ENCODE measurements around the gene TESK2.
"Not testable (repeated sequence)": the region's sequence is repeated elsewhere in the genome, so short reads cannot be mapped to it uniquely, and the experiment has no call there.

The TESK2 gene

GRCh38 chr1:45470306-45470798 is 20.6 kb downstream of the TESK2 start:
- no peak for DNase-seq

DNA sequence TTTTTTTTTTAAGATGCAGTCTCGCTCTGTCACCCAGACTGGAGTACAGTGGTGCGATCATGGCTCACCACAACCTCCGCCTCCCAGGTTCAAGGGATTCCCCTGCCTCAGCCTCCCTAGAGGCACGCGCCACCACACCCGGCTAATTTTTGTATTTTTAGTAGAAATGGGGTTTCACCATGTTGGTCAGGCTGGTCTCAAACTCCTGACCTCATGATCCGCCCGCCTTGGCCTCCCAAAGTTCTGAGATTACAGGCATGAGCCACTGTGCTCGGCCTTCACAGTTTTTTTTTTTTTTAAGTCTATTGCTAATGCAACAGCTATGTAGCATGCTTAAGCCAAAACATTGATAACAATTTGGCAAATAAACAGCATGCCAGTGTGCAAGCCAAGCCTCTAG is 23.6 kb downstream of the TESK2 start:
- not testable (repeated sequence) for DNase-seq

GRCh38 chr1:45465277-45465676 is 25.7 kb downstream of the TESK2 start:
- no peak for DNase-seq

DNA sequence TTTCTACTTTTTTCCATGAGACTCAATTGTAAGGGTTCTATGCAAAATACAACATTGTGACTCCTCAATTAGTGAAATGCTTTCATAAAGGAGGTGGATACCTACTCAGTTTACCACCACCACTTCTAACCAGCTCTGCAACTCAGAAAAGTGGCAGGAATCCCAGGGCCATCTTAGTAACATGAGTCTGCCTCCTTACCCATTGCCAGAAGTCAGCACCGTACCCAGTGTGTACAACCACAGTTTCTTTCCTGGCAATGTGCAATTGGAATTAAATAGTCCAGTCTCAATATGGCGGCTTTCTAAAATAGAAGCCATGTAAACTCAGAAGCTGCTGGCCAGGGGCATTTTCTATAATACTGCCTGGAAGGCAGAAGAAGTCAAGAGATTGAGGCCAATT is 32.1 kb downstream of the TESK2 start:
- no peak for DNase-seq

DNA sequence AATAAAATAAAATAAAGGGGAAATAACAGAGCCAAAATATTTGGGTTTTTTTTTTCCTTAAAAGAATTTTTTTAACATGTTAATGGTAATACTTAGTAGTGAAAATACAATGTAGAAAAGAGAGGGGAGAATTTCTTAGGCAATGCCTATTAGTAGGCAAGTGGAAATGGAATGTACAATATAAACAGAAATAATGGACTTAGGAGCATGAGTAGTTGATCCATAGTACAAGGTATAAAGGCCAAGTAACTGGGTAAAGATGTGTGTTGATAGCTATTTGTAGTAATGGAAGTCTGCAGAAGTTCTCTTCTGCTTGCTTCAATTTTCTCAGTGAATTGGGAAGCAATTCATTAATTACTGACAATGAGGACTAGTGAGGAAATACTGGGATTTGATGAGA is 34.4 kb downstream of the TESK2 start:
- no peak for DNase-seq

- DNase-seq, result no peak
These were observed 35.8 kb downstream of the TESK2 start for GRCh38 chr1:45455162-45455561.

- no peak for DNase-seq
These were observed 36.5 kb downstream of the TESK2 start for GRCh38 chr1:45454464-45454863.

DNA sequence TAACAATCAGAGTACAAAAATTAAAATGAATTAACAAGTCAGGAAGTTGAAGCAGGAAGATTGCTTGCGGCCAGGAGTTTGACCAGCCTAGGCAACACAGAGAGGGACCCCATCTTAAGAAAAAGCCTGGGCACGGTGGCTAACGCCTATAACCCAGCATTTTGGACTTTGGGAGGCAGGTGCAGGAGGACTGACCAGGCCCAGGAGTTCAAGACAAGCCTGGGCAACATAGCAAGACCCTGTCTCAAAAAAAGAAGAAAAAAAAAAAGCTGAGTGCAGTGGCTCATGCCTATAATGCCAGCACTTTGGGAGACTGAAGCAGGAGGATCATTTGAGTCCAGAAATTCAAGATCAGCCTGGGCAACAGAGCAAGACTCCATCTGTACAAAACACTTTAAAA is 38.5 kb downstream of the TESK2 start:
- DNase-seq, result no peak

DNA sequence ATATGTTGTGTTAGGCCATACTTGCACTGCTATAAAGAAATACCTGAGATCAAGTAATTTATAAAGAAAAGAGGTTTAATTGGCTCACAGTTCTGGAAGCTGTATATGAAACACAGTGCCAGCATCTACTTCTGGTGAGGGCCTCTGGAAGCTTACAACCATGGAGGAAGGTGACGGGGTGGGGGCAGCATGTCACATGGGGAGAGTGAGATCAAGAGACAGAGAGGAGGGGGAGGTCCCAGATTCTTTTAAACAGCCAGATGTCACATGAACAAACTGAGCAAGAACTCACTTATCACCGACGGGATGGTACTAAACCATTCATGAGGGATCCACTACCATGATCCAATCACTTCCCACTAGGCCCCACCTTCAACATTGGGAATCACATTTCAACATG is 42.6 kb downstream of the TESK2 start:
- DNase-seq, result no peak

GRCh38 chr1:45446950-45447672 is 43.9 kb downstream of the TESK2 start:
- no peak for DNase-seq

DNA sequence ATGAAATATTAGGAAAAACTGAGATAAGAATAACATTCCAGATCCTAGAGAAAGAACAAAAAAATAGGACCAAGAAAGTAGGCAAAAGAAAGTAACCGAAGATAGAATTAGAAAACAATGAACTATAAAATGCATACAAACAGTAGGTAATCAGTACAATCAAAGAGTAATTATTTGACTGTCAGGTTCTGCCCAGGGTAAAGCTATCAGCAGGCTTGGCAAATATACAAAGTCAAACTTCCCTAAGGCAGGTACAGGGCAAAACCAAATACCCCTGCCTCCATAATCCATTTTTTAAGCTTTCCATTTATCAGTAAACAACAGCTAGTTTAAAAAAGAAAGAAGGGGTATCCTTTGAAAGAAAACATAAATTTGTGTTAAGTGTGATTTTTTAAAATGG is 44.4 kb downstream of the TESK2 start:
- no peak for DNase-seq

DNA sequence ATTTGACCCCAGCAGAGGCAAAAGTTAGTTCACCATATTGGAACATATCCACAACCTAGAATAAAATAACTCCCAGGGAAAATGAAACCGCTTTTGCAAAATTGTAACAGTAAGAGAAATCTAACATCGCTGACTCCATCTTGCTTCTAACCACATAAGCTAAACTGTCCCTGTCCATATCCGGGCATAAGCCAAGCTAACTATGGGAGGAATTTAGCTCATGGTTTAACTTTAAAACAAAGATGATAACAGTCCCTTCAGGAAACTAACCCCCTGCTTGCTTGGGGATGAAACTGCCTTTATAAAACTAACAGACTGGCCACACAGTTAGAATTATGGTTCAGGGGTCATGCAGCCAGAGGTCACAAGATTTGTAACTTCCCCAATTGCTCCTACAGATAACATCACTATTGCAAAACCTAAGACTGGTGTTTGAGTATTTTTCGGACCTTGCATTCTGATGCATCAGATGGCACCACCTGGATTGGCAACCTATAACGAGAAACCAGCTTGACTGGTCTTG is 46.3 kb downstream of the TESK2 start:
- DNase-seq, result no peak

DNA sequence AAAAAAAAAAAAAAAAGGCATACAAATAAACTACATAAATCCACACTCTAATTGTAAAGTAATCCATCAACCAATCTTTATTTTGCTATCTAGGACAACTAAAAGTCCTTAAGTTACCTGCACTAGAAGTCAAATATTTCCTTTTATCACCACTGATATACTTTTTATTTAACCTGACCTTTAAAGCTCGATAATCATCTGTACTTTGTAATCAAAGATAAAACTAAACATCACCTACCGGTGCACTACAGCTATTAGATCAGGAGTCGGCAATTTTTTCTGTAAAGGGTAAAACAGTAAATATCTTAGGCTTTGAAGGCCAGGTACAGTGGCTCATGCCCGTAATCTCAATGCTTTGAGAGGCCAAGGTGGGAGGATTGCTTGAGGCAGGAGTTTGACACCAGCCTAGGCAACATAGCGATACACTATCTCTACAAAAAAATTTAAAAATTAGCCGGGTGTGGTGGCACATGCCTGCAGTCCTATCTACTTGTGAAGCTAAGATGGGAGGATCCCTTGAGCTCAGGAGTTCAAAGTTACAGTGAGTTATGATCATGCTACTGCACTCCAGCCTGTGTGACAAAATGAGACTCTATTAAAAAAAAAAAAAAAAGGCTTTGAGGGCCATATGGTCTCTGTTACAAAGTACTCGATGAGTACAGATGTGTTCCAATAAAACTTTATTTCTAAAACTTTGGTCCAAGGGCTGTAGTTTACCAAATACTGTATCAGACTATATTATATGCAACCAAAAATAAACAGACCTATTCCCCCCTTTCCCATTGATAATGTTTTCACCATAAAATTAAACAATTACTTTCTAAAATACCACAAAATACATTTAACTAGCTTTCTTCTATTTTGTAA is 47.1 kb downstream of the TESK2 start:
- no peak for DNase-seq

- no peak for DNase-seq
These were observed 48.7 kb downstream of the TESK2 start for GRCh38 chr1:45442272-45442671.

DNA sequence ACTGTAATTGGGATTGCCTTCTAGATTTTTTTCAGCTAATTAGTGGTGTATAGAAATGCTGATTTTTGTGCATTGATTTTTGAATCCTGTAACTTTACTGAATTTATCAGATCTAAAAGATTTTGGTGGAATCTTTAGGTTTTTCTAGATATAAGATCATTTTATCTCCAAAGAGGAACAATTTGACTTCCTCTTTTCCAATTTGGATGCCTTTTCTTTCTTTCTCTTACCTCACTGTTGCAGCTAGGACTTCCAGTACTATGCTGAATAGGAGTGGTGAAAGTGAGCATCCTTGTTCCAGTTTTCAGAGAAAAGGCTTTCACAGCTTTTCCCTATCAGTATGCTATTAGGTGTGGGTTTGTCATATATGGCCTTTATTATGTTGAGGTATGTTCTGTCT is 53.6 kb downstream of the TESK2 start:
- no peak for DNase-seq

DNA sequence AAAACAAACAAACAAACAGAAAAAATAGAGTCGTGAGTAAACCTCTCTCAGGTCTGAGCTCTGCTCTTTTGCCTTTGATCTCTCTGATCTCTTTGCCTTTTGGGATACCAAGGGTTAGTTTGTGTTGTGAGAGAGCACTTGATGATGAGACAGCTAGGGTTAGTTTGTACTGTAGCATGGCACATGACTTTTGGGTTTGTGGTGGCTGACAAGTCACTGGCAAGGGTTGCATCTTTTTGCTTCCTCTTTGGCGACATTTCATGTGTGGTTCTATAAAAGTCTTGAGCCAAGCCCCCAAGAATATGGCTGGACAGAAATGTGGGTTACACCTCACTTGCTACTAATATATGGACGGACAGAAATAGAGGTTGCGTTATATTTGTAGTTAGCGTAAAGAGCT is 60.5 kb downstream of the TESK2 start:
- no peak for DNase-seq

DNA sequence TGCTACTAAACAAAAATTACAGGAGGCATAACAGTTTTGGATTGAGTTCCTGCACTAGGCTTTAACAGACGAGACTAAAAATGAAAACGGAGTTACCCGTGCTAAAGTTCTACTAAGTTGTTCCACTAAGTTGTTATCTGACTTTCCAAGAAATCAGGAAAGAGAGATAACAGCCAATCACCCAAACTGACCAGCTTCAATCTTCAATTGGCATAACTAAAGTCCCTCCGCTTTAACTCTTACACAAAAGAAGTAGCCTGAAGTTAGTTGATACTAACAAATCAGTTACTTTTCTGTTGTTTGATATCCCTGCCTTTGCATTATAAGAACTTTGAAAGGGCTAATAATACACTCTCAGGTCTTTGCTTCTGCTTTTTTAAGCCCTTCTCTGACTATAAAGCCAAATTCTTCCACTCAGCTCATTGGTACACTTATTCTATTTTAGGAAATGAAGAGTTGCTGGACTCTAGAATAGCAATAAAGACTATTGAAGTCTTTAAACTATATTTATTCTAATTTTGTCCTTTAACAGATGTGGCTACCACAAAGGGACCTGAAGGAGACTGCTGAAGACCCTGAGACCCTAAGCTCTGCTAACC is 61.3 kb downstream of the TESK2 start:
- DNase-seq, result no peak

- DNase-seq, result no peak
These were observed 66.9 kb downstream of the TESK2 start for GRCh38 chr1:45423906-45424678.

DNA sequence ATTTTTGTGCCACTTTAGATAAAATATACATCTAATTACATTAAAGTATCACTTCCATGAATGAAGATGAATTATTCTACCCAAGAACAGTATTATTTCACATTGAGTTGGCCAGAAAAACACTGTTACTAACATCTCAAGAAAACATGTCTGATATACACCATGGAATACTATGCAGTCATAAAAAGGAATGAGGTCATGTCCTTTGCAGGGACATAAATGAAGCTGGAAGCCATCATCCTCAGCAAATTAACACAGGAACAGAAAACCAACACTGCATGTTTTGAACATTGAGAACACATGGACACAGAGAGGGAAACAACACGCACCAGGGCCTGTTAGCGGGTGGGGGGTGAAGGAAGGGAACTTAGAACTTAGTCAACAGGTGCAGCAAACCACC is 69.0 kb downstream of the TESK2 start:
- no peak for DNase-seq

GRCh38 chr1:45414746-45415145 is 76.2 kb downstream of the TESK2 start:
- DNase-seq, result no peak

DNA sequence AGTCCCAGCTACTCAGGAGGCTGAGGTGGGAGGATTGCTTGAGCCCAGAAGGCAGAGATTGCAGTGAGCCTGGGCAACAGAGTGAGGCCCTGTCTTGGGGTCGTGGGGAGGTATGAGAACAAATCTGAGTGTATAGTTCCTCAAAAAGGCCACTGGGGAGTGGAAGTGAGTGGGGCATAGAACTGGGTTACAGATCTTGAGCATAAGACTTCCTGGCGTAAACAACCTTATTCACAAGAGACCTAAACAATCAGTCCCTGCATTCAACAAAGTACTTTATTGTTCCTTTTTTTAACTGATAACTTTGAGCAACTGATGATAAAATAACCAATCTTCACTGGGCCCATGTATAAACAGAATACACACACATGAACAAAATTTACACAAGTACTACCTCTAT is 78.1 kb downstream of the TESK2 start:
- DNase-seq, result no peak

DNA sequence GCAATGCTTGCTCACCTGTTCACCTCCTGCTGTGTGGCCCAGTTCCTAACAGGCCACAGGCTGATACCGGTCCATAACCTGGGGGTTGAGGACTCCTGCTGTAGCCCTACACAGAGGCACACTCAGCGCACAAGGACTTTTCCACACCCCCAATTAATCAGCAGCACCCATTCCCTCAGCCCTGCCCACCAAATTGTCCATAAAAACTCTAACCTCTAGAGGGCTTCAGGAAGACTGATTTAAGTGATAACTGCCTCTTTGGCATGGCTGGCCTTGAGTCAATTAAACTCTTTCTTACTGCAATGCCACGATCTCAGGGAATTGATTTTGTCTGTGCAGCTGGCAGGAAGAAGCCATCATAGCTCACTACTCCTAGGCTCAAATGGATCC is 79.5 kb downstream of the TESK2 start:
- no peak for DNase-seq

Measured in activated gamma-delta T cell treated with Interleukin-2 at 50 U/mL for 16 hours (primary cell).